Common myeloid progenitor, CD34-positive (primary cell): ENCODE measurements around the gene FKBP10.

ENCODE experiments used
- CTCF ChIA-PET: fragments of 350-600 bp; sonication (Branson Sonifier 250); formaldehyde crosslinking; loops from one replicate; lab custom pipeline; 2021; ENCODE audit warnings: antibody characterized with exemption; lab: Charles Lee
- POLR2A ChIA-PET: fragments of 350-600 bp; sonication (Branson Sonifier 250); formaldehyde crosslinking; loops from one replicate; lab custom pipeline; 2021; ENCODE audit warnings: antibody characterized with exemption; lab: Charles Lee
- DNase-seq, 3 donors: peaks; one replicate each; pipeline versions ENCODE4 v3.0.0 to v3.0.0-alpha.2; 2013
- H3K27ac ChIP-seq, 2 experiments: 1 replicate in 1 of 2; 2 replicates in 1 of 2; pipeline ENCODE4 v1.7.0; 2013; ENCODE audit warnings: inconsistent platforms in 2 of 2, low read length in 2 of 2, mild to moderate bottlenecking in 2 of 2, low read depth in 1 of 2, moderate library complexity in 1 of 2; ENCODE audit not compliant: severe bottlenecking in 2 of 2, insufficient read depth in 1 of 2, poor library complexity in 1 of 2
- H3K27me3 ChIP-seq, 5 experiments: replicated peaks in 2 of 5; 1 replicate in 3 of 5; 2 replicates in 2 of 5; pipeline versions ENCODE4 v1.6.1 to v1.7.0; 2013; ENCODE audit warnings: low read length in 4 of 5, mild to moderate bottlenecking in 2 of 5, moderate library complexity in 2 of 5, inconsistent platforms in 1 of 5; ENCODE audit not compliant: insufficient read depth in 5 of 5, control insufficient read depth in 4 of 5
- H3K36me3 ChIP-seq, 4 experiments: 1 replicate in 2 of 4; 2 replicates in 2 of 4; pipeline versions ENCODE4 v1.6.1 to v1.7.0; 2013; ENCODE audit warnings: low read length in 3 of 4, control low read depth in 1 of 4, mild to moderate bottlenecking in 1 of 4; ENCODE audit not compliant: control insufficient read depth in 4 of 4, insufficient read depth in 4 of 4
- H3K4me1 ChIP-seq, 4 experiments: 1 replicate in 3 of 4; 2 replicates in 1 of 4; pipeline versions ENCODE4 v1.6.1 to v1.7.1; 2013; ENCODE audit warnings: low read length in 3 of 4, mild to moderate bottlenecking in 3 of 4, control low read depth in 1 of 4, inconsistent platforms in 1 of 4, moderate library complexity in 1 of 4; ENCODE audit not compliant: control insufficient read depth in 4 of 4, insufficient read depth in 4 of 4; ENCODE audit errors: control extremely low read depth in 1 of 4
- H3K4me3 ChIP-seq, 7 experiments: 1 replicate in 4 of 7; 2 replicates in 3 of 7; pipeline versions ENCODE4 v1.5.1 to v1.7.0; 2013; ENCODE audit warnings: mild to moderate bottlenecking in 7 of 7, low read length in 6 of 7, moderate library complexity in 6 of 7, inconsistent platforms in 2 of 7, low read depth in 2 of 7, control low read depth in 1 of 7; ENCODE audit not compliant: insufficient read depth in 4 of 7, control insufficient read depth in 1 of 7; ENCODE audit errors: extremely low read depth in 1 of 7
- H3K9me3 ChIP-seq, 5 experiments: 1 replicate in 4 of 5; 2 replicates in 1 of 5; pipeline versions ENCODE4 v1.6.1 to v1.7.1; 2013; ENCODE audit warnings: low read length in 4 of 5, mild to moderate bottlenecking in 2 of 5, inconsistent platforms in 1 of 5, low read depth in 1 of 5, moderate library complexity in 1 of 5; ENCODE audit not compliant: control insufficient read depth in 4 of 5, insufficient read depth in 2 of 5; ENCODE audit errors: control extremely low read depth in 1 of 5
- WGBS: methylation state at CpG from one replicate; pipeline ENCODE4 v1.1.5; 2013; ENCODE audit not compliant: insufficient coverage; 5-methylcytosine and 5-hydroxymethylcytosine counted together

The FKBP10 gene

DNA sequence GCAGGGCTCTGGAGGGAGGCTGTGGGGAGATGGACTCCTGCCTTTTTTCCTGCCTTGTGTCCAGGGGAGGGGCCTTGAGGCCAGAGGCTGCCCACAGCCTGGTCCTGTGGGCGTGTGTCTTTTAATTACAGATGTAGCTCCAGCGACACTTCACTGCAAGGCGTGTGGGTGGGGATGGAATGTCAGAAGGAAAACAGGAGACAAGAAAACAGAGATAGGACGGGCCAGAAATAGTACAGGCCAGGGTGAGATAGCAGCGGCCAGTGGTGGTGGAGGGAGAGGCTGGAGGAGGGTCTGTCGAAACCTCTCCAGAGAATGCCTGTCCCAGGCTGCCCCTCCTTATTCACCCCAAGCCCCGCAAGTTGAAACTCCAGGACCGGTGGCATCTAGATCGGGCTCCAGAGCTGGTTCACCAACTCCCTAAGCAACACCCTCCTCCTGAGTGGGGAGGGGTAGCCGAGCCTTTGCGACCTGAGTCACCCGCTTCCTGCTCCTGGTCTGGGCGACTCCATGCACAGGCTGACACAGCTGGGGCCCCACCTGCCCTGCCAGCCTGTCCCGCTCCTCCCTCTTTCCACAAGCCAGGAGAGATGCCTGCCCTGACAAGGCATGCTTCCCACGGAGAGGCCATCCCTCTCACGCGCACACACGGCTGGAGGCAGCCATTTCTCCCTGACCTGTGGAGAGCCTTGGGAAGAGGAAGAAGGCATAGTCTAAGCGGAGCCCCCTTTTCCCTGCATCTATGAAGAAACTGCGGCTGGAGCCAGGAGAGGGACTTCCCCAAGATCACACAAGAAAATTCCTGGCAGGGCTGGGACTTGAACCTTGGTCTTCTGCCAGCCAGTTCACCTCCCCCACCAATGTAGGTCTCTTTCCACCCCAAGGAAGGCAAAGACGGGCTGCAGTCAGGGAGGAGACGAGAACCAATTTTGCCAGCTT is 19.7 kb upstream of the FKBP10 start:
- WGBS, result 50% methylated on average over 13 of the region's 22 CpGs
- H3K4me1 ChIP-seq, result peaks cover 4 to 41% (median 30%) of the 10 kb centered on the region in 4 experiments
- no peaks in the 10 kb centered on the region for H3K36me3 ChIP-seq
- peak overlapping the region in 2 of 7 experiments; percentile 32 to 48 for H3K4me3 ChIP-seq
- ChIA-PET POLR2A (interaction anchor here (0.6 kb wide), 1 partner anchor 551 kb away, joined by 4 read pairs; no protein-coding TSS in a partner anchor), CTCF (interaction anchor here (0.6 to 1.6 kb wide), 6 partner anchors 9 to 67 kb away, joined by 3 to 10 read pairs (median 4); no protein-coding TSS in a partner anchor)
- H3K27ac ChIP-seq, result peak overlapping the region in 1 of 2 experiments; percentile 43
- peak; percentile 59 to 81 (median 79) for DNase-seq
- no peaks in the 10 kb centered on the region for H3K9me3 ChIP-seq
- no peaks in the 10 kb centered on the region for H3K27me3 ChIP-seq

DNA sequence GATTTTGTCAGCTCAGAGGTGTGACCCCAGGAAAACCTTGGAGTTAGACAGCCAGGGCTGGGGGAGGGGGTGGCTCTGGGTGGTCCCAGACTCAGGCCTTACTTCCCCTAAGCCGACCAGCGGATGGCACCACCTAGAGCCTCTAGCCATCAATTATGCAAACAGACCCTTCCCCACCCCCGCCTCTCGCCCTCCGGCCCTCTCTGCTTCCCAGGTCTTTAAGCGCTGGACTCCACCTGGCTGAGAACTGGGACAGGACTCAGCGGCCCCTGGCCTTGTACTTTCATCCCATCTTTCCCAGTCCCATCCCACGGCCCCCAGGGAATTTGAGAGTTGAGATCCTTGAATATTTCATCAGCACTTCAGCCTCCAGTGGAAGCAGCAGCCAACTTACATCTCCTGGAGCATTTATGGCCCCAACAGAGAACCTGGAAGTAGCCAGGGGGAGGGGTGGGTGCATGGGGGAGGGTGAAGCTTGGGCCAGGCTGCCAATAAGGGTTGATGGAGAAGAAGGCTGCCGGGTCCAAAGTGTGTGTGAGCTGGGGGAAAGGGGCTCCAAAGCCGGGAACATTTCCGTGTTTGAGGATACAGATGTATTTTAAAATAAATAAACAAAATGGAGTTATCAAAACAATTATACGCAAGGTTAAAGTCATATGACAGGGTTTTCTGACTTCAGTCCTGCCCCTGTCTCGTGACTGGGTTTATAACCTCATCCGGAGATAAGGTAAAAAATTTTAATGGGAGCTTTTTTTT is 18.8 kb upstream of the FKBP10 start:
- no peaks in the 10 kb centered on the region for H3K27me3 ChIP-seq
- CTCF ChIA-PET, result interaction anchor here (1.0 to 2.7 kb wide), 7 partner anchors 8 to 59 kb away, joined by 3 to 10 read pairs (median 4); partner anchors contain the start of gene JUP
- H3K4me1 ChIP-seq, result peaks cover 2 to 34% (median 23%) of the 10 kb centered on the region in 4 experiments
- POLR2A ChIA-PET, result interaction anchor here (1.1 kb wide), 1 partner anchor 8 kb away, joined by 3 read pairs; the partner anchor contains the start of gene JUP
- DNase-seq, result no peak
- no peaks in the 10 kb centered on the region for H3K36me3 ChIP-seq
- H3K4me3 ChIP-seq, result no peak overlapping the region
- 95% methylated on average over 6 of the region's 14 CpGs for WGBS
- H3K9me3 ChIP-seq, result no peaks in the 10 kb centered on the region
- H3K27ac ChIP-seq, result peak overlapping the region in 1 of 2 experiments; percentile 43

DNA sequence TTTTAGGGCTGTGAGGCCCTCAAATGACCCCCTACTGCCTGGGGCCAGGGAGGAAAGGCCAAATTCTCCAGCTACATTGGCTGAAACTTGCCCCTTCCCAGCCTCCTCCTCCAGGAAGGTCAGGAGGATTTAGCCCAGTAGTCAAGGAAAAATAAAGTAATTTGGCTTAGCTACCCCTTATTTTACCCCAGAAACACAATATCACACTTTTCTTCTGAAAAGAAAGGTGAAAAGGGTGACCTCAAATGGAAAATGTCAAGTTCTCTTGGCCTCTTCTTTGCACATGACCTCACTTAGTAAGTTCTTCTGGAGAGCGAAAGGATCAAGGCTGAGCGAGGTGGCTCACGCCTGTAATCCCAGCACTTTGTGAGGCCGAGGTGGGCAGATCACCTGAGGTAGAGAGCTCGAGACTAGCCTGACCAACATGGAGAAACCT is 18.2 kb upstream of the FKBP10 start:
- 100% methylated on average over 1 of the region's 5 CpGs for WGBS
- Histone ChIP-seq H3K4me3 (no peak overlapping the region), H3K4me1 (peaks cover under 1 to 28% (median 18%) of the 10 kb centered on the region in 4 experiments), H3K27ac (no peak overlapping the region), H3K27me3 (no peaks in the 10 kb centered on the region), H3K9me3 (no peaks in the 10 kb centered on the region), H3K36me3 (no peaks in the 10 kb centered on the region)
- ChIA-PET POLR2A (interaction anchor here (1.0 to 1.1 kb wide), 2 partner anchors 8 to 44 kb away, joined by 3 read pairs; partner anchors contain the start of gene JUP), CTCF (interaction anchor here (1.0 to 2.7 kb wide), 3 partner anchors 8 to 59 kb away, joined by 4 to 9 read pairs (median 4); partner anchors contain the start of gene JUP)
- no peak for DNase-seq

DNA sequence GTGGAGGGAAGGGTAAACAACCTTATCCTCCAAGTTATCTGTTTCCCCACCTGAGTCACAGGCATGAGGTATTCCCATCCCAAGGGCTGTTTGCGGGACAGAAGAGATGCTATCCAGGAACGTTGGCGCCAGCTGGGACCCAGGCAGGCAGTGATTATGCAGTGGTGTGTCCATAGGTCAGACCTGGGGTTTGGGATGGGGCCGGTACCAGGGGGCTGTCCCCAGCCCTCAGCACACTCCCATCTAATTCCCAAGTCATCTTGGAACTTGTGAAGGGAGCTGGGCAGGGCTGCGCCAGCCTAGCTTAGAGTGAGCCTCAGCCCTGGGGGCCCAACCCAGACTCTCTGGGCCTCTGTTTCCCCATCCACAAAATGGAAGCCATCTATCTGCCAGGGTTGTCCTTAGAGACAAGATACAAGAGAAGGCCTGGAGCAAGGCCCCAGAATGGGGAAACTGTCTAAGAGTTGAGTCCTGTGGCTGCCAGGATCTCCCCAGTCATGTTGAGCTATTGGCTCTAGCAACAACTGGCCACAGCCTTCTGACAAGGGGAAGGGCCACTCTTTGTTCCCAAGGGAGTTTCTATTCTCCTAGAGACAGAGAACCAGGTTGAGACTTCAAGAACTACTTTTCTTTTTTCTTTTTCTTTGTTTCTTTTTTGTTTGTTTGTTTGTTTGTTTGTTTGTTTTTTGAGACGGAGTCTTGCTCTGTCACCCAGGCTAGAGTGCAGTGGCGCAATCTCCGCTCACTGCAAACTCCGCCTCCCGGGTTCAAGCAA is 16.5 kb upstream of the FKBP10 start:
- Histone ChIP-seq H3K4me3 (no peak overlapping the region), H3K27ac (no peak overlapping the region), H3K4me1 (peaks cover 0 to 17% (median 16%) of the 10 kb centered on the region in 4 experiments), H3K9me3 (no peaks in the 10 kb centered on the region), H3K36me3 (no peaks in the 10 kb centered on the region), H3K27me3 (no peaks in the 10 kb centered on the region)
- 98% methylated on average over 7 of the region's 10 CpGs for WGBS
- DNase-seq, result no peak
- ChIA-PET CTCF (interaction anchor here (0.8 to 2.7 kb wide), 8 partner anchors 9 to 163 kb away, joined by 3 to 9 read pairs (median 4); partner anchors contain the start of genes HAP1 and JUP), POLR2A (interaction anchor here (0.8 kb wide), 1 partner anchor 10 kb away, joined by 6 read pairs; the partner anchor contains the start of gene JUP)

DNA sequence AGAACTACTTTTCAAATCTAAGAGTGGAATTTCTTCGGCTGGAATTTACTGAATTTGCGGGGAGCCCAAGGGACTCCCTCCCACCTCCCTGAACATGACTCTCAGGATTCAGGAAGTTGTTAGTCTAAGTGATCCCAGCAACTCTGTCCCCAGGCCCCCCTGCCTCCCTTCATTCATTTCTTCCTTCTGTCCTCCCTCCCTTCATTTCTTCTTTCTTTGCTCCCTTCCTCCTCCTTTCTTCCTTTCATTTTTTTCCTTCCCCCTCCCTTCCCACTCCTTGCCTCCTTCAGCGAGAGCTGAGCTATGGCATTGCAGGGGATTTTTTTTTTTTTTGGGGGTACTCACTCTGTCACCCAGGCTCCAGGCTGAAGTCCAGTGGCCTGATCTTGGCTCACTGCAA is 15.4 kb upstream of the FKBP10 start:
- Histone ChIP-seq H3K9me3 (no peaks in the 10 kb centered on the region), H3K27me3 (no peaks in the 10 kb centered on the region), H3K27ac (no peak overlapping the region), H3K36me3 (no peaks in the 10 kb centered on the region), H3K4me3 (no peak overlapping the region), H3K4me1 (peaks cover 0 to 19% (median 18%) of the 10 kb centered on the region in 4 experiments)
- ChIA-PET POLR2A (no interaction called here), CTCF (interaction anchor here (0.8 to 3.7 kb wide), 6 partner anchors 9 to 162 kb away, joined by 3 to 16 read pairs (median 4); partner anchors contain the start of genes JUP and P3H4)
- 87% methylated on average over 2 of the region's 3 CpGs for WGBS
- DNase-seq, result no peak

DNA sequence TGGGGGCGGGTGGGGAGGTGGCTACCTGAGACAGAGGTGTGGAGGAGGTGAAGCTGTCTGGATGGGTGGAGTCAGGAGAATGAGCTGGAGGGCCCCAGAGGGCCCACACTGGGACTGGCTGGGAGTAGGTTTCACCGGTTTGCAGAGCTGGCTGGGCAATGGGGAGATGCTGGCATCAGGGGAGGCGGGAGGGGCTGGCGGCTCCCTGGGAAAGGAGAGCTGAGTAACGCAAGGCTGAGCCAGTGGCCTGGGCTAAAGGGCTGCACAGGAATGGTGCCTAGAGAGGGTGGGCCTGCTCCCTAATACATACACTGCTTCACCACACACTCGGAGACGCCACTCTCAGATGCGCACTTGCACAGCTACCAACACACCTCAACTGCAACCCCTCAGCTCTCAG is 13.4 kb upstream of the FKBP10 start:
- POLR2A ChIA-PET, result no interaction called here
- H3K9me3 ChIP-seq, result no peaks in the 10 kb centered on the region
- no peak overlapping the region for H3K4me3 ChIP-seq
- peaks cover 0 to 16% (median 12%) of the 10 kb centered on the region in 4 experiments for H3K4me1 ChIP-seq
- CTCF ChIA-PET, result interaction anchor here (1.0 to 5.5 kb wide), 8 partner anchors 10 to 95 kb away, joined by 3 to 42 read pairs (median 8); partner anchors contain the start of genes JUP and P3H4
- no peak overlapping the region for H3K27ac ChIP-seq
- 87% methylated on average over 7 of the region's 8 CpGs for WGBS
- H3K36me3 ChIP-seq, result no peaks in the 10 kb centered on the region
- H3K27me3 ChIP-seq, result no peaks in the 10 kb centered on the region
- no peak for DNase-seq
